ENCODE data around the gene ZNF837. TPM values are rescaled to one million over a fixed set of nuclear protein-coding genes. Genes with fewer than 3 reads are reported as not detected.
A peak's percentile ranks its signal among the peaks of the same experiment; 100 is the strongest.

ZNF837 gene
- total and polyA plus RNA-seq, 2 of the 13 experiments (the other 11 are each of a cell fraction or from before 2014, with no cell fraction given) = 0.29 to 1.3 TPM

GRCh38 chr19:58399903-58400302 lies 19.1 kb upstream of the ZNF837 start (continued):
- TF ChIP-seq, protein P1, sequence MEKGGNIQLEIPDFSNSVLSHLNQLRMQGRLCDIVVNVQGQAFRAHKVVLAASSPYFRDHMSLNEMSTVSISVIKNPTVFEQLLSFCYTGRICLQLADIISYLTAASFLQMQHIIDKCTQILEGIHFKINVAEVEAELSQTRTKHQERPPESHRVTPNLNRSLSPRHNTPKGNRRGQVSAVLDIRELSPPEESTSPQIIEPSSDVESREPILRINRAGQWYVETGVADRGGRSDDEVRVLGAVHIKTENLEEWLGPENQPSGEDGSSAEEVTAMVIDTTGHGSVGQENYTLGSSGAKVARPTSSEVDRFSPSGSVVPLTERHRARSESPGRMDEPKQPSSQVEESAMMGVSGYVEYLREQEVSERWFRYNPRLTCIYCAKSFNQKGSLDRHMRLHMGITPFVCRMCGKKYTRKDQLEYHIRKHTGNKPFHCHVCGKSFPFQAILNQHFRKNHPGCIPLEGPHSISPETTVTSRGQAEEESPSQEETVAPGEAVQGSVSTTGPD (CRISPR knock-in tag; IDR thresholded peaks at IDR 0.05) = no peak
- TF ChIP-seq YEATS4 (CRISPR knock-in tag; IDR thresholded peaks at IDR 0.05; ENCODE audit: borderline replicate concordance) = no peak

GRCh38 chr19:58398545-58398944 lies 17.7 kb upstream of the ZNF837 start:
- Histone ChIP-seq H3K4me2 (ENCODE audit: low read depth, low read length) (no peak overlapping the region), H3K79me2 (ENCODE audit: insufficient read depth, low read length) (peaks cover 4% of the 10 kb centered on the region), H3K9ac (ENCODE audit: insufficient read depth, low read depth, low read length) (no peak overlapping the region), H3K27ac (ENCODE audit: extremely low read length, insufficient read depth, low read length) (no peak overlapping the region), H3K27me3 (ENCODE audit: control insufficient read depth in 1 of 2, insufficient read depth in 2 of 2, low read length in 2 of 2) (no peaks in the 10 kb centered on the region), H3K9me3 (ENCODE audit: low read length) (no peaks in the 10 kb centered on the region), H4K20me1 (ENCODE audit: insufficient read depth, low read length) (peaks cover 17% of the 10 kb centered on the region; the same call in 1 of the 2 replicates), H3K4me3 (replicated peaks in 1 of 3; ENCODE audit: insufficient read depth in 1 of 3, low read depth in 2 of 3, low read length in 3 of 3) (no peak overlapping the region), H3K4me1 (ENCODE audit: insufficient read depth, low read length) (peaks cover 37% of the 10 kb centered on the region), H2AFZ (ENCODE audit: low read length) (no peak overlapping the region), H3K36me3 (replicated peaks in 1 of 2; ENCODE audit: control insufficient read depth in 1 of 2, insufficient read depth in 2 of 2, low read length in 2 of 2) (peaks cover 9 to 18% of the 10 kb centered on the region in 2 experiments)
- no TSS peak for BruUV-seq (replicated peaks)
- CTCF ChIA-PET (ENCODE audit: low intra/inter-chr PET ratio, low total read pairs) = no interaction called here
- TF ChIP-seq NR1H2 (CRISPR knock-in tag; IDR thresholded peaks at IDR 0.05; ENCODE audit: borderline replicate concordance, low read depth) (no peak), KDM3A (CRISPR knock-in tag; IDR thresholded peaks at IDR 0.05; ENCODE audit: low read depth) (no peak)
- TF ChIP-seq, protein P2, sequence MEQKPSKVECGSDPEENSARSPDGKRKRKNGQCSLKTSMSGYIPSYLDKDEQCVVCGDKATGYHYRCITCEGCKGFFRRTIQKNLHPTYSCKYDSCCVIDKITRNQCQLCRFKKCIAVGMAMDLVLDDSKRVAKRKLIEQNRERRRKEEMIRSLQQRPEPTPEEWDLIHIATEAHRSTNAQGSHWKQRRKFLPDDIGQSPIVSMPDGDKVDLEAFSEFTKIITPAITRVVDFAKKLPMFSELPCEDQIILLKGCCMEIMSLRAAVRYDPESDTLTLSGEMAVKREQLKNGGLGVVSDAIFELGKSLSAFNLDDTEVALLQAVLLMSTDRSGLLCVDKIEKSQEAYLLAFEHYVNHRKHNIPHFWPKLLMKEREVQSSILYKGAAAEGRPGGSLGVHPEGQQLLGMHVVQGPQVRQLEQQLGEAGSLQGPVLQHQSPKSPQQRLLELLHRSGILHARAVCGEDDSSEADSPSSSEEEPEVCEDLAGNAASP (CRISPR knock-in tag; IDR thresholded peaks at IDR 0.05; ENCODE audit: borderline replicate concordance) = no peak
- POLR2A ChIA-PET = no interaction called here
- FAIRE-seq (no peak), DNase-seq (ENCODE audit: low spot score) (no peak), ATAC-seq (0 out of 3 replicates have a peak, but pooled peaks have one; percentile 0)
- 94% methylated on average over 6 of the region's 6 CpGs for WGBS (ENCODE audit: low lambda C conversion rate)
- in situ Hi-C loops (cut with HindIII; ENCODE audit: extremely low pct_ligation_motif_present, low pct_unique_long_range_greater_than_20kb) (no loop called here), intact Hi-C loops (cut with micrococcal nuclease; ENCODE audit: unreplicated experiment) (no loop called here)
